Neural cell (in vitro differentiated cells): ENCODE measurements around the gene PREX1. TPM values are rescaled to one million over a fixed set of nuclear protein-coding genes. Genes with fewer than 3 reads are reported as not detected.

Source experiments
- H2AFZ ChIP-seq: fragments of 200-600, 300-800 bp; sonication (generic), shearing (Covaris generic); 2 replicates; pipeline ENCODE4 v1.6.0; 2014; ENCODE audit warnings: low read depth, mild to moderate bottlenecking, antibody characterized with exemption, low read length, moderate library complexity
- H3F3A ChIP-seq: fragments of 200-600 bp; shearing (Covaris generic); 2 replicates; pipeline ENCODE4 v1.6.1; 2016; ENCODE audit warnings: mild to moderate bottlenecking, moderate library complexity, mixed read lengths, antibody characterized with exemption, low read length; ENCODE audit not compliant: insufficient read depth, poor library complexity, severe bottlenecking
- H3K27ac ChIP-seq: fragments of 200-600, 300-800 bp; sonication (generic), shearing (Covaris generic); 2 replicates; pipeline ENCODE4 v1.5.1; 2014; ENCODE audit warnings: mild to moderate bottlenecking, low read length, moderate library complexity
- H3K27me3 ChIP-seq: fragments of 300-800, 200-600 bp; sonication (generic), shearing (Covaris generic); 2 replicates; pipeline ENCODE4 v1.6.0; 2014; ENCODE audit warnings: mild to moderate bottlenecking, low read depth, low read length, moderate library complexity; ENCODE audit not compliant: insufficient read depth
- H3K36me3 ChIP-seq: fragments of 300-800, 200-600 bp; sonication (generic), shearing (Covaris generic); 2 replicates; pipeline ENCODE4 v1.5.1; 2014; ENCODE audit warnings: mild to moderate bottlenecking, antibody characterized with exemption, low read length, moderate library complexity; ENCODE audit not compliant: insufficient read depth
- H3K4me2 ChIP-seq: fragments of 300-800, 200-600 bp; sonication (generic), shearing (Covaris generic); 2 replicates; pipeline ENCODE4 v1.6.0; 2014; ENCODE audit warnings: mild to moderate bottlenecking, low read length
- H3K4me3 ChIP-seq: fragments of 300-800, 200-600 bp; sonication (generic), shearing (Covaris generic); 2 replicates; pipeline ENCODE4 v1.5.1; 2014; ENCODE audit warnings: mild to moderate bottlenecking, low read length, moderate library complexity
- H3K79me2 ChIP-seq: fragments of 200-600 bp; shearing (Covaris generic); replicated peaks from 2 replicates; pipeline ENCODE4 v1.6.0; 2014; ENCODE audit warnings: mild to moderate bottlenecking, low read length, moderate library complexity; ENCODE audit not compliant: insufficient read depth
- H3K9ac ChIP-seq: fragments of 300-800, 200-600 bp; sonication (generic), shearing (Covaris generic); 2 replicates; pipeline ENCODE4 v1.6.1; 2016; ENCODE audit warnings: mild to moderate bottlenecking, low read length, mixed read lengths
- H3K9me2 ChIP-seq: fragments of 200-600 bp; shearing (Covaris generic); 2 replicates; pipeline ENCODE4 v1.6.1; 2016; ENCODE audit warnings: mild to moderate bottlenecking, low read length, mixed read lengths; ENCODE audit not compliant: insufficient read depth
- H3K9me3 ChIP-seq: fragments of 200-600, 300-800 bp; sonication (generic), shearing (Covaris generic); 2 replicates; pipeline ENCODE4 v1.6.1; 2016; ENCODE audit warnings: mild to moderate bottlenecking, mixed run types, low read length, moderate library complexity, mixed read lengths
- H4K20me1 ChIP-seq: fragments of 200-600 bp; shearing (Covaris generic); 2 replicates; pipeline ENCODE4 v1.6.1; 2016; ENCODE audit warnings: mild to moderate bottlenecking, mixed run types; ENCODE audit not compliant: insufficient read depth
- EP300 ChIP-seq: fragments of 450-650 bp; conservative IDR thresholded peaks from 2 replicates; pipeline ENCODE4 v1.6.1; 2014; ENCODE audit warnings: antibody characterized with exemption, mild to moderate bottlenecking, moderate library complexity; ENCODE audit not compliant: poor library complexity, severe bottlenecking
- EZH2 ChIP-seq: fragments of 200-600, 300-800 bp; shearing (Covaris generic), sonication (generic); IDR thresholded peaks from 2 replicates; pipeline ENCODE4 v1.6.1; 2014; ENCODE audit warnings: antibody characterized with exemption, low read length, borderline replicate concordance, mild to moderate bottlenecking; ENCODE audit not compliant: insufficient read depth, poor library complexity, severe bottlenecking
- MXI1 ChIP-seq: fragments of 450-650 bp; conservative IDR thresholded peaks from 2 replicates; pipeline ENCODE4 v1.6.1; 2014; ENCODE audit warnings: antibody characterized with exemption, mild to moderate bottlenecking; ENCODE audit not compliant: poor library complexity, severe bottlenecking
- POLR2AphosphoS5 ChIP-seq: IDR thresholded peaks from 2 replicates; pipeline ENCODE4 v1.6.1; 2012
- RAD21 ChIP-seq: fragments of 450-650 bp; conservative IDR thresholded peaks from 2 replicates; pipeline ENCODE4 v1.6.1; 2014; ENCODE audit warnings: antibody characterized with exemption, mild to moderate bottlenecking, moderate library complexity
- SMC3 ChIP-seq: fragments of 450-650 bp; conservative IDR thresholded peaks from 2 replicates; pipeline ENCODE4 v1.6.1; 2014; ENCODE audit warnings: antibody characterized with exemption, mild to moderate bottlenecking, moderate library complexity; ENCODE audit not compliant: poor library complexity
- TAF1 ChIP-seq: IDR thresholded peaks from 2 replicates; pipeline ENCODE4 v1.6.1; 2012; ENCODE audit warnings: low read depth
- polyA plus RNA-seq: library from polyadenylated mRNA; depleted of rRNA; stranded (reverse); fragments of >200 nt; gene quantifications from 2 replicates; pipeline ENCODE4 v1.2.3, GENCODE V29; 2014
- TF ChIP-seq, protein P1 (sequence below): IDR thresholded peaks from 2 replicates; pipeline ENCODE4 v1.6.1; 2012; ENCODE audit warnings: borderline replicate concordance
- TF ChIP-seq, protein P2 (sequence below): fragments of 450-650 bp; IDR thresholded peaks from 2 replicates; pipeline ENCODE4 v1.5.1; 2014; ENCODE audit warnings: antibody characterized with exemption, mild to moderate bottlenecking, moderate library complexity; ENCODE audit not compliant: poor library complexity, severe bottlenecking

Gene PREX1
- polyA plus RNA-seq, 1 donor from 2014 or later, result 0.06 TPM

DNA sequence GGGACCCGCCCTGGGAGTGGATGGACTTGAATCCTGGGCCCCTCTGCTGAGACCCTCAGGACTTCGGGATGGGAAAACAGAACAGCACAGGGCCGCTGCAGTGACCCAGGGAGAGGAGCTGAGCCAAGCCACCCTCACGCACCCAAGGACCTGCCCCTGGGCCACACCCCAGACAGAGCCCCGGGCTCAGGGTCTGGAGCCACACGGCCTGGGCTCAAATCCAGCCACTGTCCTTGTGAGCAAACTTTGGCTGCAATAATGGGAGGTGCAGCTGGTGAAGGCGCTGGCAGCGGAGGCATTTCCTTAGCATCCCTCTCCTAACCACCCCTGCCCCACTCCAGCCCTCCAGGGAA is 207.7 kb downstream of the PREX1 start:
- no peak overlapping the region for H3K27ac ChIP-seq
- TF ChIP-seq MXI1 (no peak), RAD21 (no peak), TAF1 (no peak), SMC3 (no peak), EP300 (no peak), POLR2AphosphoS5 (no peak), EZH2 (no peak)
- TF ChIP-seq, protein P1, sequence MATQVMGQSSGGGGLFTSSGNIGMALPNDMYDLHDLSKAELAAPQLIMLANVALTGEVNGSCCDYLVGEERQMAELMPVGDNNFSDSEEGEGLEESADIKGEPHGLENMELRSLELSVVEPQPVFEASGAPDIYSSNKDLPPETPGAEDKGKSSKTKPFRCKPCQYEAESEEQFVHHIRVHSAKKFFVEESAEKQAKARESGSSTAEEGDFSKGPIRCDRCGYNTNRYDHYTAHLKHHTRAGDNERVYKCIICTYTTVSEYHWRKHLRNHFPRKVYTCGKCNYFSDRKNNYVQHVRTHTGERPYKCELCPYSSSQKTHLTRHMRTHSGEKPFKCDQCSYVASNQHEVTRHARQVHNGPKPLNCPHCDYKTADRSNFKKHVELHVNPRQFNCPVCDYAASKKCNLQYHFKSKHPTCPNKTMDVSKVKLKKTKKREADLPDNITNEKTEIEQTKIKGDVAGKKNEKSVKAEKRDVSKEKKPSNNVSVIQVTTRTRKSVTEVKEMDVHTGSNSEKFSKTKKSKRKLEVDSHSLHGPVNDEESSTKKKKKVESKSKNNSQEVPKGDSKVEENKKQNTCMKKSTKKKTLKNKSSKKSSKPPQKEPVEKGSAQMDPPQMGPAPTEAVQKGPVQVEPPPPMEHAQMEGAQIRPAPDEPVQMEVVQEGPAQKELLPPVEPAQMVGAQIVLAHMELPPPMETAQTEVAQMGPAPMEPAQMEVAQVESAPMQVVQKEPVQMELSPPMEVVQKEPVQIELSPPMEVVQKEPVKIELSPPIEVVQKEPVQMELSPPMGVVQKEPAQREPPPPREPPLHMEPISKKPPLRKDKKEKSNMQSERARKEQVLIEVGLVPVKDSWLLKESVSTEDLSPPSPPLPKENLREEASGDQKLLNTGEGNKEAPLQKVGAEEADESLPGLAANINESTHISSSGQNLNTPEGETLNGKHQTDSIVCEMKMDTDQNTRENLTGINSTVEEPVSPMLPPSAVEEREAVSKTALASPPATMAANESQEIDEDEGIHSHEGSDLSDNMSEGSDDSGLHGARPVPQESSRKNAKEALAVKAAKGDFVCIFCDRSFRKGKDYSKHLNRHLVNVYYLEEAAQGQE, result no peak
- TF ChIP-seq, protein P2, sequence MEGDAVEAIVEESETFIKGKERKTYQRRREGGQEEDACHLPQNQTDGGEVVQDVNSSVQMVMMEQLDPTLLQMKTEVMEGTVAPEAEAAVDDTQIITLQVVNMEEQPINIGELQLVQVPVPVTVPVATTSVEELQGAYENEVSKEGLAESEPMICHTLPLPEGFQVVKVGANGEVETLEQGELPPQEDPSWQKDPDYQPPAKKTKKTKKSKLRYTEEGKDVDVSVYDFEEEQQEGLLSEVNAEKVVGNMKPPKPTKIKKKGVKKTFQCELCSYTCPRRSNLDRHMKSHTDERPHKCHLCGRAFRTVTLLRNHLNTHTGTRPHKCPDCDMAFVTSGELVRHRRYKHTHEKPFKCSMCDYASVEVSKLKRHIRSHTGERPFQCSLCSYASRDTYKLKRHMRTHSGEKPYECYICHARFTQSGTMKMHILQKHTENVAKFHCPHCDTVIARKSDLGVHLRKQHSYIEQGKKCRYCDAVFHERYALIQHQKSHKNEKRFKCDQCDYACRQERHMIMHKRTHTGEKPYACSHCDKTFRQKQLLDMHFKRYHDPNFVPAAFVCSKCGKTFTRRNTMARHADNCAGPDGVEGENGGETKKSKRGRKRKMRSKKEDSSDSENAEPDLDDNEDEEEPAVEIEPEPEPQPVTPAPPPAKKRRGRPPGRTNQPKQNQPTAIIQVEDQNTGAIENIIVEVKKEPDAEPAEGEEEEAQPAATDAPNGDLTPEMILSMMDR, result no peak
- no peaks in the 10 kb centered on the region for H3K9me2 ChIP-seq
- H3K27me3 ChIP-seq, result no peaks in the 10 kb centered on the region
- no peaks in the 10 kb centered on the region for H3K36me3 ChIP-seq
- no peaks in the 10 kb centered on the region for H4K20me1 ChIP-seq
- no peaks in the 10 kb centered on the region for H3F3A ChIP-seq
- no peak overlapping the region for H3K9ac ChIP-seq
- H3K4me3 ChIP-seq, result no peak overlapping the region
- H3K9me3 ChIP-seq, result no peaks in the 10 kb centered on the region
- no peaks in the 10 kb centered on the region for H3K79me2 ChIP-seq
- H3K4me2 ChIP-seq, result no peak overlapping the region
- H2AFZ ChIP-seq, result no peak overlapping the region

DNA sequence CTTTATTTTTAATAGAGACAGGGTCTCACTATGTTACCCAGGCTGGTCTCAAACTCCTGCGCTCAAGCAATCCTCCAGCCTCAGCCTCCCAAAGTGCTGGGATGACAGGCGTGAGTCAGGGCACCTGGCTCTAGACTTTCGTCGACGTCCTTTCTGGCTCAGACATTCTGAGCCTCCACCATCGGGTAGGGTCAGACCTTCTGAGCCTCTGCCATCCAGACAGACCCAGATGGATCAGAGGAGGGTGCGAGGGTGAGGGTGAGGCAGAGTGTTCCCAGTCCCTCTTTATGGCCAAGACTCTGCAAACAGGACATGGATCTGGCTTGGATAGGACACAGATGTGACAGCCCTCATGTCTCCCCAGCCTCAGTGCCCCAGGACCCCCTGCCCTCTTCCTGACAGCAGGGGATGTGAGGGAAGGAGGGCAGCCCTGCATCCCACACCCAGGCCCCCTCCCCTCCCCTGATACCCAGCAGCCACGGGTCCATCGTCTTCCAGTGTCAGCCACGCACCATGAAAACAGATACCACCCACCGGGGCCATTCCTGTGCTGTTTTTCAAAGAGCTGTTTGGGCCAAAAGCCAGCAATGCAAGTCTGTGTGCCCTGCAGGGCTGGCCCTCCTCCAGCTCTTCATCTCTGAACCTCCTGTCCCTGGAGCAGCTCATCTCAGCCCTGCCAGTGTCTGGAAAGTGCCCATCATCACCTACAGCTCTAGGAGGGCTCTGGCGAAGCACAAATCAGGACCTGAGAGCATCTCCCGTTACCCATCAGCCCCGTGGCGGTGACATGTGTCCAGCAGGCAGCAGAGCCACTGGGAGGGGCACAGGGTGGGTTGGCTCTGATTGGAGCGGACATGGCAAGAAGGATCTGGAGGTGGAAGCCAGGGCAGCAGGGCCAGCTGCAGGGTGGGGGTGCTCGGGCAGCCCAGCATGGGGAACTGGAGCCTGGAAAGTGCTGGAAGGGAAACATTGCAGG is 208.4 kb downstream of the PREX1 start:
- no peaks in the 10 kb centered on the region for H3K79me2 ChIP-seq
- no peak for TF ChIP-seq MXI1
- no peak overlapping the region for H3K4me3 ChIP-seq
- no peaks in the 10 kb centered on the region for H4K20me1 ChIP-seq
- H3K36me3 ChIP-seq, result no peaks in the 10 kb centered on the region
- no peaks in the 10 kb centered on the region for H3F3A ChIP-seq
- H3K27me3 ChIP-seq, result no peaks in the 10 kb centered on the region
- no peak overlapping the region for H3K27ac ChIP-seq
- no peak overlapping the region for H3K4me2 ChIP-seq
- H3K9me3 ChIP-seq, result no peaks in the 10 kb centered on the region
- H2AFZ ChIP-seq, result no peak overlapping the region
- H3K9ac ChIP-seq, result no peak overlapping the region
- no peaks in the 10 kb centered on the region for H3K9me2 ChIP-seq
